Esophagus squamous epithelium (tissue), 4 donors: Measurements from ENCODE around the gene ATP7A.

Source experiments
- CTCF ChIP-seq, 6 experiments: fragments of 450-650 bp in 4 of 6; fragments of 200-600 bp in 2 of 6; sonication (generic) in 2 of 6; IDR thresholded peaks; one replicate each; pipeline ENCODE4 v1.5.1; 2016 to 2019; ENCODE audit warnings: antibody characterized with exemption in 6 of 6, mild to moderate bottlenecking in 4 of 6, moderate library complexity in 4 of 6
- POLR2A ChIP-seq, 4 donors: fragments of 450-650 bp; IDR thresholded peaks; one replicate each; pipeline ENCODE4 v1.6.1; 2017; ENCODE audit warnings: antibody characterized with exemption in 4 of 4, mild to moderate bottlenecking in 4 of 4, moderate library complexity in 3 of 4

GRCh38 chrX:77893713-77894112 is 16.8 kb upstream of the ATP7A start:
- TF ChIP-seq POLR2A (IDR thresholded peaks at IDR 0.05) (no peak), CTCF (IDR thresholded peaks at IDR 0.05) (no peak)
